COR-L47 (cell line): ENCODE results near the gene CCL16.
A peak's percentile ranks its signal among the peaks of the same experiment; 100 is the strongest.

Experiments
- DNase-seq: peaks from one replicate; lab custom pipeline; 2025; lab: John Stamatoyannopoulos, UW

The CCL16 gene

DNA sequence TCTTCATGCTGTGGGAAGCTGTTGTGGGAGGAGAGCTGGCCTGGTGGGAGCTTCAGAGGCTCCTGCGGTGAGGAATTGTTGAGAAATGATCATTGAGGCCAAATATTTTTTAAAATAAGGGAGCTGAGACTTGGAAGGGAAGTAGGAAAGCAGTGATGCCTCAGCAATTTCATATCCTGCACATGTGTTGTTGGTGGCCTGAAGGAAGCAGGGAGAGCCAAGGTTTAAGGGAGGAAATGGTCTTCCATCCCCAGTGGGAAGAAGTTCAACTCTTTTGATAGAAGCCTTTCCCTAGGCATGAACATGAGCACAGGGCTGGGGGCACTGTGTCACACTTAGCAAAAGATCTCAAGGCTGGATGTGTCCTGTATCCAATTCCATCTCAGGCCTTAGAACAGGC is 5.3 kb upstream of the CCL16 start, which contains the start of gene CCL14:
Gene CCL14, minus strand, starts transcription at position 87 of the 400 bp plus-strand sequence. Its CDS starts 80 bp downstream, at position 7.
- no peak for DNase-seq

GRCh38 chr17:35984140-35984539 is 2.8 kb upstream of the CCL16 start:
- DNase-seq, result no peak

- no peak for DNase-seq
These were observed 1.3 kb upstream of the CCL16 start for GRCh38 chr17:35982409-35983191.

DNA sequence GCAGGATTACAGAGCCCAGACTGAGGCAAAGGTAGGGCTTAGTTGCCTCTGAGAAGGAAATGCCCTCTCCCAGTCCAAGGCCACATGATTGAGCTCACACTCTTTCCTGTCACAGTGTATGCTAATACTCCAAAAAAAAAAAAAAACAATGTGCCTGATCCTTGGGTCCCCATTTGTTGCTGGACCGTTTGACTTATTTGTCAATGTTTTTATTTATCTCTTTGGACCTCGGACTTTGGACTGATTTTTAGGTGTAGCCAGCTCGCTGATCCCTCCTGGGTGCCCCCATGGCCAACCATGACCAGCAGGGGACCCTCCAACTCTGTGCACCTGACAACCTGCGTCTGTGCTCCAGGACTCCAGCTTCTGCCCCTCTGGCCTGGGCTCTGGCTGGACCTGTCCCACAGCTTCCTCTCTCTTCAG is 622 bp upstream of the CCL16 start:
- no peak for DNase-seq

DNA sequence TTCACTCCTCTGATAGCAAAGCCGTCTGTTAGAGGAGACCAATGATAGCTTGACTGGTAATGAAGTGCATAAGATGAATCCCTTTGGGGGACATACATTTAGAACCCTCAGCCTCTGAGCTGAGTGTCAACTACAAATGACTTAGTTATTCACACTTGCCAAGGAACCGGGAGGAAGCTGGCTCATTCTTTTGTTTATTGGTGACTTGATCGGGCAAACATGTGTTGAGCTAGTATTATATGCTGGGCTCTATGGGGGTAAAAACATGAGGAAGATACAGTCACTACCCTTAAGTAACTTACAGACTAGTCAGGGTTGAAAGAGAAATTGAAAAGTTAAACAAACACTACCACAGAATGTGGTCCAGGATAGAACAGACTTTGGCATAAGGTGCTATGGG is 3.0 kb downstream of the CCL16 start:
- no peak for DNase-seq

- DNase-seq, result no peak
These were observed 3.8 kb downstream of the CCL16 start for GRCh38 chr17:35977509-35977908.

- DNase-seq, result no peak
These were observed 7.7 kb downstream of the CCL16 start for GRCh38 chr17:35973333-35974260.

DNA sequence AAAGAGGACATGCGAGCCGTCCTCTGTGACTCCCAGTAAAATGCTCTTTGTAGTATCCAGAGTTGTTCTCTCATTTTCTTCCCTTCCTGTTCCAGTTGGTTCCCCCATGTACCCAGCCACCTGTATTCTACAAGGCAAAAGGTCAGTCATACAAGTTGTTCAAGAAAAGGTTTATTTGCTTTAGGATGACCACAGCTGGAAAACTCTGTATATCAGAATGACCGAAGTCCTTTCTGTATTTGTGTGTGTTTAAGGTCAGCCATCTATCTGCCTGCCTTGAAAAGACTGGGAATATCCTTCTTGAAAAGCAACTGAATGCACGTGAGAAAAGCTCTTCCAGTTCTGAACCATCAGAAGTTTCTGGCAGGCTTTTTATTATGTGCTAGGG is 8.4 kb downstream of the CCL16 start:
- no peak for DNase-seq

DNA sequence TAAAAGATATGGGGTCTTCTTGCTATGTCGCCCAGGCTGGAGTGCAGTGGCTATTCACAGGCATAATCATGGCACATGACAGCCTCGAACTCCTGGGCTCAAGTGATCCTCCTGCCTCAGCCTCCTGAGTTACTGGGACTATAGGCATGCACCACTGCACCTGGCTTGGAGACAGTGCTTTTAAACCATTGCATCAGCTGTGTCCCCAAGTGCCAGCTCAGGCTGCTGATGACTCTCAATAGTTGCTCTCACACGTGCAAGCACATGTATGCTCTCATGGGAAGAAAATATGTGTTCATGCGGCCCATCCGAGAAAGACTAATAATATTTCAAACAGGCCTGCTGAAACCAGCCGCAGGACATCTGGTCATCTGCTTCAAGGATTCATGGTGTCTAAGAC is 8.8 kb downstream of the CCL16 start:
- no peak for DNase-seq

- no peak for DNase-seq
These were observed 9.2 kb downstream of the CCL16 start for GRCh38 chr17:35972066-35972465.

- DNase-seq, result peak; percentile 43
These were observed 11.5 kb downstream of the CCL16 start for GRCh38 chr17:35969558-35970380.

DNA sequence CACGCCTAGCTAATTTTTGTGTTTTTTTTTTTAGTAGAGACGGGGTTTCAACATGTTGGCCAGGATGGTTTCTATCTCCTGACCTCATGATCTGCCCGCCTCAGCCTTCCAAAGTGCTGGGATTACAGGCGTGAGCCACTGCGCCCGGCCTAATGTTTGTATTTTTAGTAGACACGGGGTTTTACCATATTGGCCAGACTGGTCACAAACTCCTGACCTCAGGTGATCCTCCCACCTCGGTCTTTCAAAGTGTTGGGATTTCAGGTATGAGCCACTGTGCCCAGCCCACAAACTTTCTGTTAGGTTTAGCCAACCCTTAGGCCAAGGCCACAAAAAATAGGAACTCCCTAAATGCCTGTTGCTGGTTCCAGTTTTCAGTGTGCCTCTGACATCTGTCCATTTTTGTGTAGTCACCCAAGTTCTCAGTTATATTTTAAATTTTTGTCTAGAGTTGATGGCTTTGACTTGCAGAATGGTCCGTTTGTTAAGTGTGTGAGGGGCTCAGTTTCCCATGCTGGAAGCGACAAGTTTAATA is 12.7 kb downstream of the CCL16 start:
- DNase-seq, result no peak

DNA sequence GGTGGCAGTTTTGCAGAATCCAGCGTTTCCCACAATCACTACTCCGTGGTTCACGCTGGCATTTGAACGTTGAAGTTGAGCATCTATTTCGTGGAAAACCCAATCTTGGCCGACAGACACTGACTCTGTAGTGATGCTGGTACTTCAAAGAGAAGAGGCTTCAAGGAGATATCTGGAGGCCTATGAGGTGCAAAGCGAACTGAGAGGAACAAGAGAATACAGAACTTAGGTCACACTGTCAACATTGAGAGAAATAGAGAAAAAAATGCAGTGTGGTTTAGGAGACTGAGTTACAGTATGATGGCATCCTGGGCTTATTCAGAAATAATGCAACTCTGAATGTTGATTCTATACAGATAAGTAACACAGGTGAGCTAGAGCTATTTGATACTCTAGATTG is 16.0 kb downstream of the CCL16 start:
- no peak for DNase-seq

DNA sequence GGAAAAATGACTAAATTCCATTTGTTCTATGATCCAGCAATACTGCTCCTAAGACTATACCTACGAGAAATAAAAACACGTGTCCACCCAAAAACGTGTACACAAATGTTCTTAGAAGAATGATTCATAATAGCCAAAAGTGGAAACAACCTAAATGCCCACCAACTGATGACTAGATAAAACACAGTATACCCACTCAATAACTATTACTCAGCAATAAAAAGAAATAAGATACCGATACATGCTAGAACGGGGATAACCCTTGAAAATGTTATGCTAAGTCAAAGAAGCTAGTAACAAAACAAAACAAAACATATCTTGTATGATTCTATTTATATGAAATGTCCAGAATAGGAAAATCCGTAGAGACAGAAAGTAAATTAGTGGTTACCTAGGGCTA is 17.6 kb downstream of the CCL16 start:
- no peak for DNase-seq

DNA sequence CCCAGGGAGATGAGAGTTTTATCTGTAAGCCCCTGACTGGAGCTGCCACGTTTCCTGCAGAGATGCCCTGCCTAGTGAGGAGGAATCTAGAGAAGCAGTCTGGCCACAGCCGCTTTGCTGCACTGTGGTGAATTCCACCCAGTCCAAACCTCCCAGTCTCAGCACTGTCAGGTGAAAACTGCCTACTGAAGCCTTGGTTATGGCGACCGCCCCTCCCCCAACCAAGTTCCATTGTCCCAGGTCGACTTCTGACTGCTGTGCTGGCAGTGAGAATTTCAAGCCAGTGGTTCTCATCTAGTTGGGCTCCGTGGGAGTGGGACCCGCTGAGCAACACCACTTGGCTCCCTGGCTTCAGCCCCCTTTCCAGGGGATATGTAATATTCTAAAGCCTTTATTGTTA is 27.6 kb downstream of the CCL16 start:
- no peak for DNase-seq

DNA sequence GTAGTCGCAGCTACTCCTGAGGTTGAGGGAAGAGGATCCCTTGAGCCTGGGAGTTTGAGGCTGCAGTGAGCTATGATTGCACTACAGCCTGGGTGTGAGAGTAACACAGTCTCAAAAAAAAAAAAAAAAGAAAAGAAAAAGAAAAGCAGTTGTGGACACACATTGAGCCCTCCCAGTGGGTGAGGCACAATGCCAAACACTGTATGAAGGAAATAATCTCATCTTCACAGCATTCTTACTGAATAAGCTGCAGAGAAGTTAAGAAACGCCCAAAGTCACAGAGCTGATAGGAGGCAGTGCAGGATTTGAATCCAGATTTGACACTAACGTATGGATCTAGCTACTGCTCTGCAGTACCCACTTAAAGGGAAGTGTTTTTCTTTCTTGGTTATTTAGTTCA is 31.9 kb downstream of the CCL16 start:
- DNase-seq, result no peak

GRCh38 chr17:35948092-35948491 is 33.2 kb downstream of the CCL16 start:
- DNase-seq, result no peak

DNA sequence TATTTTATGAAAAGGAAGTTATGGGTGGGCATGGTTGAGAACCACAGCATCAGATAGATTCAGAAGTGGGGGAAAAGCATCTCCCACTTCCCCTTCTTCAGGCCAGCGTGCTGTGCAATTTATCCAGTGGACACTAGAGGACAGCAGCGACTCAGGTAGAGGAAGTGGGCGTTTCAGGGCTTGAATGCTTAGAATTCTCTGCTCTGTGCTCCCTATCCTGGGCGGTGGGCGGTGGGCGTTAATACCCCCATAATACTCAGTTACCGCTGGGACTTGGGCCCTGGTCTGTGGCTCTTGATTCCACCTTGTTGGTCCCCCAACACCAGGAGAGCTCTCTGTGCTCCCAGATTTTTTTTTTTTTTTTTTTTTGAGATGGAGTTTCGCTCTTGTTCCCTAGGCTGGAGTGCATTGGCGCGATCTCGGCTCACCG is 34.1 kb downstream of the CCL16 start:
- DNase-seq, result peak; percentile 41

DNA sequence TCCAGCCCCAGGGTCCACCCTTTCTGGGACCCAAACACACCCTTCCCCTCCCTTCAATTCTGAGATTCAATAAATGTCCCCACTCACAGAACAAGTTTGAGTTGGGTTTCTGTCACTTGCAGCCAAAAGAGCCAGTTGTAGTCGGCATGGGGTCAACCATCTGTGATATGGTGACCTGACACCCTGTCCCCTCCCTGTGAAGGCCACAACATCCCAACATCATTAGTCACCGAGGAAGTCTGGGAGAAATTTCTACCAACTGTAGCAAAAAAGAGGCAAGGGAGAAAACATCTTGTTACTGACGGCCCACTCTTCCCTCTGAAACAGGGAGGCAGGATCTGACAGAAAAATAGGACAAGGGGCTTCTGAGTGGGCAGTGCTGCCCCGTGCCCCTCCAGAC is 37.1 kb downstream of the CCL16 start:
- DNase-seq, result no peak

GRCh38 chr17:35943537-35943936 is 37.8 kb downstream of the CCL16 start, which contains the start of gene LYZL6:
Gene LYZL6, minus strand, starts transcription at chr17:35943713. Its CDS starts 4,357 bp downstream, at chr17:35939356.
- no peak for DNase-seq

DNA sequence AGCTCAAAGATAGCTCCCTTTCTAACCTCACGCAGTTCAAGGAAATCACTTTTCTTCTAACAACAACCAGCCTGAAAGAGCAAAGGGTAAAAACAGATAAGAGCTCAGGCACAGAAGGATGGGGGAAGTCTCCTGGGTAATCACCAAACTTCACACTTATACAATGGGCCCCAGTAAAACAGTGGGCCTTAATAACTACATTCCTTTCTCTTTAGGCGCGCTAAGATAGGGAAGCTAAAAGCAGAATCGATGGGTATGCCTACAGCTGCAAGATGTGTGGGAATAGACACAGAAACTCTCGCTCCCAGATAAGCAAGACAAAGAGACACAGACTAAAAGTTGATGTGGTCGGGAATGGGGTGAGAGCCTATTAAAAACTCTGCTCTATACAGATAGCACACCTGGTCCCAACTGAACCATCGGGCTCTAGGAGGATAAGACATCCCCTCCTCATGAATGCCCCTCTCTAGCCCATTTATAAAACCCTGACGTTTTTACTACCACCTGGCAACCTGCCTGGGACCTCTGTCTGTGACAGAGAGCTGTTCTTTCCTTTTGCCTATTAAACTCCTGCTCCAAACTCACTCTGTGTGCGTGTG is 38.6 kb downstream of the CCL16 start:
- no peak for DNase-seq
